ENCODE results near the gene SLC24A3.

The SLC24A3 gene

DNA sequence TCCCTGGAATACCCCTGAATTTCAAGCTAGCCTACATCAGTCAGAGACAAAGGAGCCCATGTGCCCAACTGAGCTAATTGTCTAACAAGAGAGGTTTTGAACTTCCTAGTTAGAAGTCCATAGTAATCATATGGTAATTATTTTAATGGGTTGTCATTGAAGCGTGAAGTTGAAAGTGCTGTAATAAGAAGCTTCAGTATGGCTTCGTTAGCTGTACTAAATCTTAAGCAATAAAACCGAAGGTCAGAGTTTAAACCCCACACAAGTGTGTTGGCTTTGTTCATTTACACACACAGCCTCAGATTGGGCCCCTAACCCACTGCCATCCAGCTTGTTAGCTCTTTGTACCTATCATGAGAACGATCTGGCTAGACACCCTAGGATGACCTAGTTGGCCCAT, 350.0 kb downstream of the SLC24A3 start:
- DNase-seq: no peak

DNA sequence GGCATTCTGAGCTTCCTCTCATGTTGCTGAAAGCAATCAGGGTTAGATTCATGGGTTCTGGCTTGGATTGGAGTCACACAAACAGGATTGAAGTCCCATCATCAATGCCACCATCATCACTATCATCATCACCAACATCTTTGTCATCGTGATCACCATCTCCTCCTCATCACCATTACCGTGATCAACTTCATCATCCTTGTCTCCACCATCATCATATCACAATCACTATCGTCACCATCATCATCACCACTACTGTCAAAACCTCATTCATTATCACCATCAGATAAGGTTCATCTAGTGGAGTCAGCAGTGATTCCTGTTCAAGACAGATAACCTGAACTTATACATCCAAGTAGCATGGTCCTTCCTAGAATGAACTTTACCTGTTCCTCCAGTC, 351.8 kb downstream of the SLC24A3 start:
- no peak for DNase-seq

DNA sequence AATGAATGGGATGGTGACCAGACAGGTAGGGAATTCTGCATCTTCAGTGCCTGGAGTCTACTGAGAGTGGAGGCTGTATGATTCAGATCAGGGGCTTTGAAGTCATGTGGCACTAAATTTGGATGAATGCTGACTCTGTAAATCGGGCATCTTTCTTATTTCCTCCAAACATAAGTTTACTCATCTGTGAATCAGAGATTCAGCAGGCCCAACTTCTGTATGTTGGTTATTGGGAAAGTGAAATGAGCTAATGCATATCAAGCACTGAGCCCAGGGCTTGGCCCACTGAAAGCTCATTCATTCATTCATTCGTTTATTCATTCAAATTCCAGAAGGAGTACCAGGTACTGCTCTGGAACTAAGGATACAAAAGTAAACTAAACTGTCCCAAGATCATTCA, 353.3 kb downstream of the SLC24A3 start:
- DNase-seq: no peak

DNA sequence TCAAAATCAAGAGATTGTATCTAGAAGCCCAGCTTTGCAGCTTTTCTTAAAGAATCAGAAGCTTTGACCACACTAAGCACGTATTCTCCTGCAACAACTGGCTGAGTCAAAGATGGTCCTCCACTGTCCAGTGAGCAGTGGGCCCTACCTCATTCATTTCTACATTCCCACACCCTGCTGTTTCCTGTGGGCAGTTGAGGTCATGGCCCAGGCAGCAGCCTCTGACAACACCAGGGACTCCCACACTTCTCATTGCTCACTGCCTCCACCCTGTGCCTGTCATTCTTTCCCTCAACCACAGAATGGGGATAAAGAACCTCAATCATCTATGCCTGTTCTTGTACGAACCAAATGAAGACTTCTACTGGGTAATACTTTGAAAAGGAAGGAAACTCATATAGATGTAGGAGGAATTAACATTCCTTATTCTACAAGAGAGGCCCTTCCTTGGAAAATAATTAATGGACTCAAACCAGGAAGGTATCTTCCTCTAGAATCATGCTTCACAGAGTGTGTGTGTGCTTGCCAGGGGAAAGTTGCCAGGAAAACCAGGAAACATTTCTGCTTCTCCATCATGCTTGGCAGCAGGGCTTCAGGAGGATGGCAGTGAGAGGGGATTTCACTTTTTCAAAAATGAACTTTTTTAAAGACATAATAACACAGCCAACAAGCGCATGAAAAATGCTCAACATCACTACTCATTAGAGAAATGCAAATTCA, 353.9 kb downstream of the SLC24A3 start:
- DNase-seq: no peak

DNA sequence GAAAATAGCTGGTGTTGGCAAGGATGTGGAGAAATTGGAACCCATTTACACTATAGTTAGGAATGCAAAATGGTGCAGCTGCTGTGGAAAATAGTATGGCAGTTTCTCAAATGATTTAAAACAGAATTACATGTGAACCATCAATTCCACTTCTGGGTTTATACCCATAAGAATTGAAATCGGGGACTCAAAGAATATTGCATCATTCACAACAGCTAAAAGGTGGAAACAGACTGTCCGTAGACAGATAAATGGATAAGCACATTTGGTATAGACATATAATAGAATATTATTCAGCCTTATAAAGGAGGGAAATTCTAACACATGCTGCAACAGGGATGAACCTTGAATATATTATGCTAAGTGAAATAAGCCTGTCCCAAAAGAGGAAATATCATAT, 355.7 kb downstream of the SLC24A3 start:
- no peak for DNase-seq

DNA sequence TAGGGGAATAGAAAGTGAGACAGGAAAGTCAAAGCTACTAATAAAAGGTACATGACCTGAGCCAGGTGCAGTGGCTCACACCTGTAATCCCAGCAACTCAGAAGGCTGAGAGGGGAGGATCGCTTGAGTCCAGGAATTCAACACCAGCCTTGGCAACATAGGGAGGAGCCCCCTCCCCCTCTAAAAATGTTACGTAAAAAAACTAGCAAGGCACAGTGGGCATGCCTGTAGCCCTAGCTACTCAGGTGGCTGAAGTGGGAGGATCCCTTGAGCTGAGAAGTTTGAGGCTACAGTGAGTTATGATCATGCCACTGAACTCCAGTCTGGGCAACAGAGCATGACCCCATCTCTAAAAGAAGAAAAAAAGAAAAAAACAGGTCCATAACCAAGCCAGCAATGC, 359.6 kb downstream of the SLC24A3 start:
- no peak for DNase-seq

DNA sequence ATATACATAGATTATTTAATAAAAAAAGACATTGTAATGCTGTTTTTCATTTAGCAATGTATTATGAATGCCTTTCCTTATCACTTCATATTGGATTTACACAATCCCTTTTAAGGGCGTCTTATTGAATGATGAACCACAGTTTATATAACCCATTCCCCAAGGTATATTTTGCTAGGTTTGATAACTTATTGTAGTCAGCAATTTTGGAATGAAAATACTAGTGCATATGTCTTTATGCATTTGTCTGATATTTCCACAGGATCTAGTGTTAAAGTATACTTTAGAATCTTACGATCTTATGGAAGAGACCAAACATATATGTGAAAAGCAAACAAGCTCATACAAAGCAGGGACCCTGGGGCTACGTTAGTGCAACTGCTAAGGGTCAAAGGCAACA, 365.2 kb downstream of the SLC24A3 start:
- DNase-seq: no peak

DNA sequence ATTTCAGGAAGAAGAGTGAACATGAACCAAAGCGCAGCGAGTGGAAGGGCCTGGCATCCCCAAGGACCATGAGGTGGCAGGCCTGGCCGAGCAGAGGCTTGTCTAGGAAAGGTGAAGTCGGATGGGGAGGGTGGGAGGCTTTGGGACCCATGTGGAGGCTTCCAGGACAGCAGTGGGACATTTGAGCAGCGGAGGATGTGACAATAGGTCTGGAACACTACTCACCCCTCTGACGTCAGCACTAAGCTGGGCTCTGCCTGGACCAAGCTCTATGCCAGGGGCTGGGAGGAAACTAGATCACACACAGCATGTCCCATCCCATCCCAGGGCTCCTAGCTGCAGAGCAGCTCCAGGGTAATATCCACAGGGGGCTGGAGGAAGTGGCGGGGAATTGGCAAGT, 370.3 kb downstream of the SLC24A3 start:
- DNase-seq: no peak

DNA sequence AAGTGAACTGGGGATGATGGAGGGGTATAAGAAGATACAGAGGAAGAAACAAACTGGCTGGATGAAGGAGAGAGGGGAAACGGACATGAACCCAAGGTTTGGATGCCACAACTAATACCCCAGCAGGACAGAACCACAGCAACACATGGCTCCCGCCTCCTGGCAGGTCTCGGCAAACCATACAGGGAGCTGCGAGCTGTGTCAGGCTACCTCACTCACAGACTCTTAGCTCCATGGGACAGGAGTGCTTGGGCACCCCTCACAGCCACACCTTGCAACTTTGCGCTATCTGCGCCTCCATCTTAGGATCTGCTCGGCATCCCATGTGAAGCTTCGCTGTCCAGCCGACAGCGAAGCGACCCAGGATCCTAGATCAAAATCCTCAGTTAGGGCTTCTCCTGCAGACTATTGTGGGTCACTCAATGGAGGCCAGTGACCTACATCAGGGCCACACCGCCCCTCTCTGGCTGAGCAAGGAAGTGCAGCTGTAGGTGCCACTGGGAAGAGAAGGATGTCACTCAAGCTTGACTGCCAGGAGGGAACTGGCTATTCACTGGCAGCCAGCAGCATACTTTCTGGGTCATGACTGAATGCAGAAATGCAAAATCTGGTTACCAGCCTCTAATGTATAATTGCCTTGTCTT, 371.2 kb downstream of the SLC24A3 start:
- DNase-seq: peak; percentile 53

DNA sequence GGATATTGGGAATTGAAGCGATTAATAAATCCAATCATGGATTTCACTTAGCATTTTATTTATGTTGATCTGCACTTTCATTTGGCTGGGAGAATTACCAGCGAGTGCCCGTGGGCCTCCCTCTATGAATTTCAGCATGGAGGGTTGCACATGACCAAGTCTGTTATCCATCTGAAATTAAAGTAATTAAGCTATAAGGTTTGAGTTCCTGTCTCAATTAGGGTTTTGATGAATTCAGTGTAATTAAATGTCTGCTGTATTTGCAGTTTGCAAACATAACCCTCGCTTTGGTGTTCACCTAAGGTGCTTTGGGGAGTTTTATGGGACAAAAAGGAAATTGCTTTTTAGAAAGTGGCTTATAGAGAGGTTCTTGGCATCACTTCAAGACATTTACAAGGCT, 375.8 kb downstream of the SLC24A3 start:
- no peak for DNase-seq

DNA sequence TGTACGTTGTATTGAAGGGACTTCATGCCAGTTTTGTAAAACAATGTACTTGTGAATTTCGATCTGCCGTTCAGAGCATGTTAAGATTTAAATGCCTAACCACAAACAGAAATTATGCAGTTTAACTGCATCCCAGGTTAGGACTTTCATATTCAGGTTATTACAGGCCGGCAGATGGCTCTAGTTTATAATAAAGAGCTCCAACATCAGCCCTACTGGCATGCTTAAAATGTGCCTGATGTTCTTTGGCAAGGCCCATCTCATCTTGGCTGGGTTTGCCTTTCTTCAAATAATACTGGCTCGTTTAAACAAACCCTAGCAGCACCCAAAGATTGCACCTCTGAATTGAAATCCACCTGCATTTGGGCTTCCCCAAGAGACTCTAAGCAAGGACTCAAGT, 376.3 kb downstream of the SLC24A3 start:
- no peak for DNase-seq

DNA sequence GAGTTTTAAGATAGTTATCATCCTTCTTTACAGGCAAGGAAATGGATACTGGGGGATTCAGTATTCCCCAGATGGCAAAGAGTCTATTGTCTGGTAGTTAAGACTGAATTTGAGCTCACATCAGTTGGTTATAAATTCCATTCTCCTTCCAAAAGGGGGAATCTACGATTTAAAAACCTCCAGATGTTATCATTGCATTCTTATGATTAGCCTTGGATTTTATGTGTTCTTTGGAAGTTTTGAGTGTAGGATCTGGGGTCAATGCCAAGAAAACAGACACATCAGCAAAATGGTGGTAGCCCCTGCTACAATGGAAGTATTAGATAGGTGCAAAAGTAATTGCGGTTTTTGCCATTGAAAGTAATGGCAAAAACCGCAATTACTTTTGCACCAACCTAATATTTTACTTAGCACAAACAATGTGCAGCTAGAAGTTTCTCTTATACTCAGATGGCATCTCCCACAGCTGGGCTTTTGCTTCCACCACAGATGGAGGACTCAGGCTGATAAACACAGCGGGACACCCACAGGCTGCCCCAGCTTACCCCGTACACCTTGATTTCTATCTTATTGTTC, 377.4 kb downstream of the SLC24A3 start:
- no peak for DNase-seq

DNA sequence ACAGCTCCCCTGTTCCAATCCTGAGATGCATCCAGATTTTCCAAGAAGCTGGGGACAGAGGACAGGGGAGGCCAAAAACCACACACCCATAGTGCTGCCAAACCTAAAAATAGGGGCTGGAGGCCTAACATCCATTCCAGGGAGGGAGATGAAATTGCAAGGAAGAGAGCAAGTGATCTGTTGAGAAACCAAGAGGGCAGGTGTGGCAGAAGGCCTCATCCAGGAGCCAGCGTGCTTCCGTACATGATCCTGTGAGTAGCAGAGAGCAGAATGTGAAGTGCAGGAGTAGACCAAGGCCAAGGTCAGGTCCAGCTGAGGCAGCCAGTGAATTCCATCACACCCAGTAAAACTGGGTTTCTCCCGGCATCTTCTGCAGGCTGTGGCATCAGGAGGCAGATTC, 377.9 kb downstream of the SLC24A3 start:
- no peak for DNase-seq

DNA sequence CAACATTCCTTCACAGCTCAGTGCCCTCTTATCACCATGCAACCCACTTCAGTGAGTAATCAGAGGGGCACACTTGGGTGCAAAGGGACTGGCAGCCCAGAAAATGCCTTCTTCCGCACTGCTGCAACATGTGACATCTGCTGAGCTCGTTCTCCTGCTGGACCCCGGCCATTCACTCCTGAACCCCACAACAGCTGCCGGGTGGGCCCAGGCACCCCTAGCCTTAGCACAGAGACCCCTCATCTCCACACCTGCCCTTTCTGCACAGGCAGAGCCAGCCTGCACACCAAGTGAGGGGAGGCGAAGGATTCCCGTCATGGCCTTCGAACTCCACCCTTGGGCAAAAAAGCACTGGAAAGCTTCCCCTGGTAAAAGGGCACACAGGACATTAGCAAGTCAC, 381.3 kb downstream of the SLC24A3 start:
- no peak for DNase-seq

DNA sequence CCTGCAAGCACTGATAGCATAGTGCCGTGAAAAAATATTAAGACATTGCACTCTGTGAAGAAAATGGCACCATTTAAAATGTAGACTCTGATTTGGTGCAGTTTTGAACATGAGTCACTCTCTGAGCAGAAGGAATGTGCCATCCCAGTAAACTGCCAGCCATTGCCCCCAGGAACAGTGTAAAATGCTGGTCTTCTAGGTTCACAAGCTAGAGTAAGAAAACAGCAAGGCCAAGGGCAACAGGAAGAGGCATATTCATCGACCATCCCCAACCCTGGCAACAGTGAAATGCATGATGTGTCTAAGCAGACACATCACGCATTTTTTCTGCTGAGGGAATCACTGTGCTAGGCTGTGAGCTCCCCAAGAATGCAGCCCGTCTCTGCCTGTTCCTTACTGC, 382.5 kb downstream of the SLC24A3 start:
- no peak for DNase-seq

DNA sequence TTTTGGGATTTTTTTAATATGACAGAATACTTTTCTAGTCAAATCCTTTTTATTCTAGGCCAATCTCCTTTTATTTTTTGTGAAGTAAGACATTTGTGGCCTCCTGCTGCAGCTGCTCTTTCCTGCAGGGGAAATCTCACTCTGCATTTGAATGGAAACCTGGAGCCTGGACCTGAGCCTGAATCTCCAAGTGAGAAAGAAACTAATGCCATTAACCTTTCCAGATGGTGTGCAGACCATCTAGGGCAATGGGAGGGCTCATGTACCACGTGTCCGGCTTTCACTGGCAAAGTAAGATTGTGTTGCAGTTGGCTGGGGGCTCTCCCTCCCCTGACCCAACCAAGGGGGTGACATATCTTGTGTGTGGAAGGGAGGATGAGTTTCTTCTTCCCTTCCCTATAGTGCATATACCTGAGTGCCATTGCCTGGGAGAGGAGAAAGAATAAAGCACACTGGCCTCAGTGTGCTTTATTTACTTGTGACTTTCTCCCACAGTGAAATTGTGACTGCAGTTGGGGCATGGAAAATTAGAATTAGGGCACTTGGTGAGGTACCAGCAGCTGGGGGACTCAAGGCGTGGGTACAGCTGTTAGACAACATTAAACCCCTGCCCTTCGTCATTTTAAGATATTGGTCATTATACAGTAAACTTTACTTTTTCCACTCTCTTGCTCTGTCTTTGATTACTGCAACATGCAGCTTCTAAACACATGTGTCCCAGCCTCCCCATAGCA, 385.8 kb downstream of the SLC24A3 start:
- DNase-seq: no peak

DNA sequence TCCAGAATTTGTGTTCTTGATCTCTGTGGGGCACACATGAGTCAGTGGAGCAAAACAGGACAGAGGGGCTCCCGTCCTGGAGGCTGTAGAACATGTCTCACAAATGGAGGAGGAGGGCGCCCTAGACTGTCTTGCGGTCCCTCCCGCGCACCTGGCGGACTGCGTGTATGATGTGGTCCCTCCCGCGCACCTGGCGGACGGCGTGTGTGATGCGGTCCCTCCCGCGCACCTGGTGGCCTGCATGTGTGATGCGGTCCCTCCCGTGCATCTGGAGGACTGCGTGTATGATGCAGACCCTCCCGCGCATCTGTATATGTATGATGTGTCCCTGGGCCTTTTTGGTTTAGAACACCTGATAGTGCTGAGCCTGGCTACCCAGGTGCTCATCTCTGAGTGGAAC, 386.8 kb downstream of the SLC24A3 start:
- no peak for DNase-seq

DNA sequence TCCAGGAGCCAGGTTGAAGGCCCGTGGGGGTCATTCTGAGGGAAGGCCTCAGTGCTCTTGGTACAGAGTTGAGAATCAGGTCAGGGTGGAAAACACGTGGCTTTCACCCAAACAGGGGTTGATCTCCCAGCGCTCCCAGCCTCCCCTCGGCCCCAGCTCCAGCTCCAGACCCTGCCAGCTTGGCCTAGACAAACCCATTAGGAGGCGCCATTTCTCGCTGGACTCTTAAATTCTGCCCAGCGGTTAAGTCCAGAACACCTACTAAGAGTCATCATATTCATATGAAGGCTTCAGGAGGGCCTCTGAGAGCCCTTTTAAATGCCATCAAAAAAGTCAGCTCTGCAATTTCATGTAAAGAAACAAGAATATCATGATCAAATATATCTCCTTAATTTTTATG, 387.6 kb downstream of the SLC24A3 start:
- DNase-seq: no peak

DNA sequence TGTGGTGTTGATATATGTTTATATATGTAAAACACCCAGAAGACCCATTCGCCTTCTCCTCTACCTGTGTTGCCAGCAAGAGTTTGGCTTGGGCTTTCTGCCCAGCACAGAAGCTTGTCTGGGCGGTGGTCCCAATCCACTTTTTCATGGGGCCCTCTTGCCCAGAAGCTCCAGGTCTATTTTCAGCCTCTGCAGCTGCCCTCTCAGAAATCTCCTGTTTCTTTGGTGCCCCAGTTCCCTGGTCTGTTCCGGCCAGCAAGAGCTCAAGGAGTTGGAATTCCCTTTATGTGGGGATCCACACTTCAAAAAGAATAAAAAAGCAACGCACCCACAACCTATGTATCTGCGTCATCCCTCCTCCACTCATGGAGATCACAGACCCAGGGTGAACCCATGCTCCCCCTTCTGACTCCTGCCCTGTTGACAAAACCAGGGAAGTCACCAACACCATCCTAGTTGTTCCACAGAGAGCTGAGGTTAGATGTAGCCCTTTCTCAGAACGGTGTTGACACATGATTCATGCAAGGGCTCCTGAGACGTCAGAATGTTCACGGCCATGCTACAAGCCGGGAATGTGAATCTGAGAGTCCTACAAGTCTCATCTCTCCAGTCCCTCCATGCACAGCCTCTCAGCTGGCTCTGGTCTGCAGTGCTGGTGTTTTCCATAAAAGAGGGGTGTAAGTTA, 388.8 kb downstream of the SLC24A3 start:
- no peak for DNase-seq

DNA sequence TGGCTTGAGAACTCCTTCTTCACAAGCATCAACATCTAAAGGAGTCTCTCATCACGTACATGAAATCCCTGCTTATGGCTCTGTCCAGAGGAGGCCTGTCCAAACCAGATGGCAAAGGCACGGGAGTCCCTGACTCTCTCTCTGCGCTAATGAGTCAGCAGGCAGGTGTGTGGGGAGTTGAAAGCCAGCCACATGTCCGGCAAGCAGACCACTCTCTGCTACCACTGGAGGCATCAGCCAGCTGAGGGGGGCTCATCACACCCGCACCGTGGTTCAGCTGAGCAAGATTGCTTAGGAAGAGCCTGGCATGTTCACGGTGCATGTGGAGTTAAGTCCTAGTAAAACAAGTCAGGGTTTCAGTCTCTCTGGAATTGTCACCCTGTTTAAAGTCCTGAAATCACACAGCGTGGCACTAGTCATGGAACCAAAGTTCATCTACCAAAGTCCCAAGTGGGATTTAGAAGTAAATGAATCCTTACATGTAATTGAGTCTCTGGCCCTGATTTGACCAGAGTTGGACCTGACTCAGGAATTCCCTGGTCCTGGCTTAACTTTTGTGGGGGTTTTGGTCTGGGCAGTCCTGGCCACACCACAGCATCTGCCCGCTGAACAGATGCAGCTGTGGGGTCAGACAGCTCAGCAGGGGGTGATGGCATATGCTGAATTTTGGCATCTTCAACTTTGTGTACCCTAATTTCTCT, 390.4 kb downstream of the SLC24A3 start:
- DNase-seq: no peak

DNA sequence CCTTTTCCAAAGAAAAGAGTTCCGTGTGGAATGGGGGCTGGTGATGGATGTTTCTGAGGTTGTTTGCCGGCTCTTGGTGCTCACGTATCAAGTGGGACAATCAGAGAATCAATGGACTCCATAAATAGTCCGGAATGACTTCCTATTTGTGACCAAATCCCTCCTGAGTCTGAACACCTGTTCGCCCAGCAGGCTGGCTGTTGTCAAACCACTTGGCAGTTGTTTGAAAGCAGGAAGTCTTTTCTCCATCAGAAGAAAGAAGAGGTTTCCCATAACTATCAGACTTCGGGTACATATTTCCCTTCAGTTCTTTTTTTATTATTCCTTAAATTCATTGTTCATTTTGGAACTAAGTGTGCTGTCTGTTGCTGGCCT, 390.9 kb downstream of the SLC24A3 start:
- DNase-seq: no peak

DNA sequence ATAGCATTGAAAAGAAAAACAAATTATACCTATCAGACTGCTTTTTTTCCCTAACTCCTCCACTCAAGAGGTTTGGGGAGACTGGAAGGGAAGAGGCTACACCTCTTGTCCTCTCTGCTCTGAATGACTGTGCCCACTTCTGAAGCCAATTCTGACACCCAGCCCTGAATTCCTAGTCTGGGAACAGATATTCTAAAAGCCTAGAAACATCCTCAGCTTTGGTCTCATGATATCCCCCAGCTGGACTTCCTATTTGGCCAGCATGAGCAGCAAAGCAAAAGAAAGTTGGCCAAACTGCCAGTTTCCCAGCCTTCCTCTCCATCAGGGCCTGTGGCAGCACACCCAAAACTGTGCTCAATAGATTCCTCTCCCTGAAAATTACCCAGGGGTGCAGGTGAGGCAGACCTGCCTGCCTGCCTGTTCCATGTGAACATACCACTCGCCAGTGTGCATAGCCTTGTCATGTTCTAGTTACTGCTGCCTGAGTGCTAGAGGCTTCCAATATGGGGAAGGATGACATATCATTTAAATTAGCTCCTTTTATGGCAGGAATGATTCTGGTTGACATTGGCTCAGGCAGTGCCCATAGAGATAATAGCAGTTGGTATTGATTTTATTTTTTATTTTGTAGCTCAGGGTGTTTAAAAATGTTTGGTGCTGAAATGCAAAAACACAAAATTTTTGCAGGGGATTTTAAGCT, 393.5 kb downstream of the SLC24A3 start:
- no peak for DNase-seq

Measured in RPMI8226 (cell line).